WTC11 (cell line): ENCODE measurements around the gene SEMA4C. TPM values are rescaled to one million over a fixed set of nuclear protein-coding genes. Genes with fewer than 3 reads are reported as not detected.
A peak's percentile ranks its signal among the peaks of the same experiment; 100 is the strongest.

ENCODE experiments used
- ATAC-seq: fragments of 200-7000 bp; cut with Tn5 transposase; 2 replicates; pipeline ENCODE4 v1.10.0; 2021; ENCODE audit warnings: mild to moderate bottlenecking, moderate library complexity
- CTCF ChIA-PET: fragments of 300-600 bp; sonication (Branson Sonifier 250); formaldehyde crosslinking; loops from one replicate; lab custom pipeline; 2021; ENCODE audit warnings: antibody characterized with exemption; lab: Charles Lee
- POLR2A ChIA-PET: fragments of 350-600 bp; sonication (Branson Sonifier 250); formaldehyde crosslinking; loops from one replicate; lab custom pipeline; 2021; ENCODE audit warnings: antibody characterized with exemption; lab: Charles Lee
- DNase-seq: peaks from one replicate; pipeline ENCODE4 v3.0.0; 2021; ENCODE audit warnings: low spot score
- H3K27ac Mint-ChIP-seq: 2 replicates; pipeline ENCODE4 v1.8.0; 2021; ENCODE audit warnings: mixed read lengths
- H3K27me3 Mint-ChIP-seq: 2 replicates; pipeline ENCODE4 v1.8.0; 2021; ENCODE audit warnings: low read depth, mild to moderate bottlenecking, moderate library complexity, mixed read lengths
- H3K36me3 Mint-ChIP-seq: 2 replicates; pipeline ENCODE4 v1.8.0; 2021; ENCODE audit warnings: mixed read lengths
- H3K4me1 Mint-ChIP-seq: 2 replicates; pipeline ENCODE4 v1.8.0; 2022; ENCODE audit warnings: mixed read lengths
- H3K4me3 Mint-ChIP-seq: 2 replicates; pipeline ENCODE4 v1.8.0; 2021; ENCODE audit warnings: mild to moderate bottlenecking, moderate library complexity, mixed read lengths
- H3K9me3 Mint-ChIP-seq: 2 replicates; pipeline ENCODE4 v1.8.0; 2021; ENCODE audit warnings: mixed read lengths
- HMGXB4 ChIP-seq: sonication (generic); formaldehyde crosslinking; IDR thresholded peaks from 2 replicates; pipeline ENCODE4 v1.8.1; 2023; ENCODE audit warnings: mild to moderate bottlenecking, moderate library complexity, missing genetic modification reagents
- MAX ChIP-seq: sonication (generic); formaldehyde crosslinking; IDR thresholded peaks from 2 replicates; pipeline ENCODE4 v1.8.0; 2022; ENCODE audit warnings: mild to moderate bottlenecking, missing genetic modification reagents
- MLX ChIP-seq: sonication (generic); formaldehyde crosslinking; IDR thresholded peaks from 2 replicates; pipeline ENCODE4 v1.8.1; 2023; ENCODE audit warnings: mild to moderate bottlenecking, missing genetic modification reagents, moderate library complexity
- MXD4 ChIP-seq: fragments of 250-450 bp; sonication (Bioruptor Pico); IDR thresholded peaks from 2 replicates; pipeline ENCODE4 v1.8.0; 2021; ENCODE audit warnings: mild to moderate bottlenecking, moderate library complexity, borderline replicate concordance
- NFATC4 ChIP-seq: fragments of 250-450 bp; sonication (Bioruptor Pico); IDR thresholded peaks from 2 replicates; pipeline ENCODE4 v1.9.0; 2021; ENCODE audit warnings: mild to moderate bottlenecking
- PREB ChIP-seq: sonication (generic); formaldehyde crosslinking; IDR thresholded peaks from 2 replicates; pipeline ENCODE4 v1.8.1; 2022; ENCODE audit warnings: mild to moderate bottlenecking, missing genetic modification reagents, moderate library complexity, borderline replicate concordance
- SMAD3 ChIP-seq: sonication (generic); formaldehyde crosslinking; IDR thresholded peaks from 2 replicates; pipeline ENCODE4 v1.8.0; 2022; ENCODE audit warnings: missing genetic modification reagents, mild to moderate bottlenecking, borderline replicate concordance
- SP1 ChIP-seq: sonication (generic); formaldehyde crosslinking; conservative IDR thresholded peaks from 2 replicates; pipeline ENCODE4 v1.8.1; 2022; ENCODE audit warnings: missing genetic modification reagents
- TCF7 ChIP-seq: sonication (generic); formaldehyde crosslinking; IDR thresholded peaks from 2 replicates; pipeline ENCODE4 v1.8.0; 2022; ENCODE audit warnings: mild to moderate bottlenecking, low read depth, missing genetic modification reagents, moderate library complexity
- TP53 ChIP-seq: sonication (generic); formaldehyde crosslinking; IDR thresholded peaks from 2 replicates; pipeline ENCODE4 v1.8.1; 2023; ENCODE audit warnings: mild to moderate bottlenecking, missing genetic modification reagents
- ZNF138 ChIP-seq: sonication (generic); formaldehyde crosslinking; conservative IDR thresholded peaks from 2 replicates; pipeline ENCODE4 v1.8.1; 2022; ENCODE audit warnings: mild to moderate bottlenecking, moderate library complexity, missing genetic modification reagents
- total RNA-seq: library from RNA; stranded (reverse); gene quantifications from 3 replicates; pipeline ENCODE4 v1.2.3, GENCODE V29; 2021
- TF ChIP-seq, protein P1 (sequence below): sonication (generic); formaldehyde crosslinking; IDR thresholded peaks from 2 replicates; pipeline ENCODE4 v1.8.0; 2022; ENCODE audit warnings: missing genetic modification reagents

The SEMA4C gene
- total RNA-seq, 1 experiment from 2014 or later = 81.6 TPM

- H3K9me3 Mint-ChIP-seq = no peaks in the 10 kb centered on the region
- TF ChIP-seq TCF7 (CRISPR knock-in tag) (no peak), TP53 (CRISPR knock-in tag) (no peak), MLX (CRISPR knock-in tag) (no peak), SP1 (CRISPR knock-in tag) (no peak), PREB (CRISPR knock-in tag) (no peak), SMAD3 (CRISPR knock-in tag) (no peak), NFATC4 (no peak), HMGXB4 (CRISPR knock-in tag) (no peak), ZNF138 (CRISPR knock-in tag) (no peak)
- TF ChIP-seq, protein P1, sequence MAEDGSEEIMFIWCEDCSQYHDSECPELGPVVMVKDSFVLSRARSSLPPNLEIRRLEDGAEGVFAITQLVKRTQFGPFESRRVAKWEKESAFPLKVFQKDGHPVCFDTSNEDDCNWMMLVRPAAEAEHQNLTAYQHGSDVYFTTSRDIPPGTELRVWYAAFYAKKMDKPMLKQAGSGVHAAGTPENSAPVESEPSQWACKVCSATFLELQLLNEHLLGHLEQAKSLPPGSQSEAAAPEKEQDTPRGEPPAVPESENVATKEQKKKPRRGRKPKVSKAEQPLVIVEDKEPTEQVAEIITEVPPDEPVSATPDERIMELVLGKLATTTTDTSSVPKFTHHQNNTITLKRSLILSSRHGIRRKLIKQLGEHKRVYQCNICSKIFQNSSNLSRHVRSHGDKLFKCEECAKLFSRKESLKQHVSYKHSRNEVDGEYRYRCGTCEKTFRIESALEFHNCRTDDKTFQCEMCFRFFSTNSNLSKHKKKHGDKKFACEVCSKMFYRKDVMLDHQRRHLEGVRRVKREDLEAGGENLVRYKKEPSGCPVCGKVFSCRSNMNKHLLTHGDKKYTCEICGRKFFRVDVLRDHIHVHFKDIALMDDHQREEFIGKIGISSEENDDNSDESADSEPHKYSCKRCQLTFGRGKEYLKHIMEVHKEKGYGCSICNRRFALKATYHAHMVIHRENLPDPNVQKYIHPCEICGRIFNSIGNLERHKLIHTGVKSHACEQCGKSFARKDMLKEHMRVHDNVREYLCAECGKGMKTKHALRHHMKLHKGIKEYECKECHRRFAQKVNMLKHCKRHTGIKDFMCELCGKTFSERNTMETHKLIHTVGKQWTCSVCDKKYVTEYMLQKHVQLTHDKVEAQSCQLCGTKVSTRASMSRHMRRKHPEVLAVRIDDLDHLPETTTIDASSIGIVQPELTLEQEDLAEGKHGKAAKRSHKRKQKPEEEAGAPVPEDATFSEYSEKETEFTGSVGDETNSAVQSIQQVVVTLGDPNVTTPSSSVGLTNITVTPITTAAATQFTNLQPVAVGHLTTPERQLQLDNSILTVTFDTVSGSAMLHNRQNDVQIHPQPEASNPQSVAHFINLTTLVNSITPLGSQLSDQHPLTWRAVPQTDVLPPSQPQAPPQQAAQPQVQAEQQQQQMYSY (CRISPR knock-in tag) = no peak
- ATAC-seq (no peak), DNase-seq (no peak)
- H3K4me1 Mint-ChIP-seq = peaks cover 39% of the 10 kb centered on the region
- H3K27me3 Mint-ChIP-seq = no peaks in the 10 kb centered on the region
- H3K36me3 Mint-ChIP-seq = no peaks in the 10 kb centered on the region
- no peak overlapping the region for H3K4me3 Mint-ChIP-seq
- ChIA-PET CTCF (interaction anchor here (0.9 to 5.0 kb wide), 4 partner anchors 14 to 68 kb away, joined by 3 to 37 read pairs (median 4); no protein-coding TSS in a partner anchor), POLR2A (interaction anchor here (1.0 kb wide), 1 partner anchor 15 kb away, joined by 3 read pairs; no protein-coding TSS in a partner anchor)
- no peak overlapping the region for H3K27ac Mint-ChIP-seq
Measured at GRCh38 chr2:96882906-96883305, 13.0 kb upstream of the SEMA4C start.

DNA sequence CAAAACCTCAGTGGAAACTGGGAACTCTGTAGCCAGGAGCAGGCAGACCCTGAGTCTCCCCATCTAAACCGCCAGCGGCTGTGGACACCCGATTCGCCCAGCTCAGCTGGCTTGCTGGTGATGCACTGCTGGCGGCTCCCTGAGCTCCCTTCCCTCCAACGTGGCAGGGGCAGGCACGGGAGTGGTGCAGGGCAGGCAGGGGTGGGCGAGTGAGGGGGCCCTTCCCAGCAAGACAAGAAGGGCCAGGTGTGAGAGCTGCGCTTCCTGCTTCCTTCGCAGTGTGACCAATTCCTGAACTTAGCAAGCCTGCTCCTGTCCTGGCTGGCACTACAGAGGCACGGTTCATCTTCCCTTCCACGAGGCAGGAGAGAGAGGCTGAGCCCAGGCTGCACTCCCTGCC is 12.3 kb upstream of the SEMA4C start:
- ChIA-PET CTCF (interaction anchor here (0.8 to 5.9 kb wide), 9 partner anchors 9 to 68 kb away, joined by 3 to 45 read pairs (median 4); partner anchors contain the start of genes ANKRD39 and CNNM3), POLR2A (interaction anchor here (1.0 kb wide), 1 partner anchor 14 kb away, joined by 3 read pairs; no protein-coding TSS in a partner anchor)
- ATAC-seq (peak; percentile 27), DNase-seq (peak; percentile 43)
- H3K4me3 Mint-ChIP-seq = no peak overlapping the region
- no peaks in the 10 kb centered on the region for H3K9me3 Mint-ChIP-seq
- H3K4me1 Mint-ChIP-seq = peaks cover 36% of the 10 kb centered on the region
- TF ChIP-seq MXD4 (CRISPR knock-in tag) (no peak), MAX (CRISPR knock-in tag) (peak; percentile 42)
- no peaks in the 10 kb centered on the region for H3K36me3 Mint-ChIP-seq
- peak overlapping the region; percentile 83; the same call in 1 of the 2 replicates for H3K27ac Mint-ChIP-seq
- no peaks in the 10 kb centered on the region for H3K27me3 Mint-ChIP-seq
